AG08396 (cell line): ENCODE results near the gene PLB1.
A peak's percentile ranks its signal among the peaks of the same experiment; 100 is the strongest.
"Not testable (repeated sequence)": the region's sequence is repeated elsewhere in the genome, so short reads cannot be mapped to it uniquely, and the experiment has no call there.

Experiments
- DNase-seq: peaks from one replicate; pipeline ENCODE4 v3.0.0; 2012; ENCODE audit warnings: low spot score, mixed read lengths

PLB1 gene

GRCh38 chr2:28465148-28465885 lies 30.5 kb upstream of the PLB1 start:
- no peak for DNase-seq

GRCh38 chr2:28469304-28469703 lies 26.6 kb upstream of the PLB1 start:
- DNase-seq: peak; percentile 49

- no peak for DNase-seq
Measured at GRCh38 chr2:28469947-28470535, 25.8 kb upstream of the PLB1 start.

- no peak for DNase-seq
Measured at GRCh38 chr2:28470759-28471158, 25.1 kb upstream of the PLB1 start.

GRCh38 chr2:28471214-28471613 lies 24.6 kb upstream of the PLB1 start:
- no peak for DNase-seq

GRCh38 chr2:28471701-28472236 lies 24.1 kb upstream of the PLB1 start:
- DNase-seq: no peak

- not testable (repeated sequence) for DNase-seq
Measured at GRCh38 chr2:28472641-28473040, 23.2 kb upstream of the PLB1 start.

- no peak for DNase-seq
Measured at GRCh38 chr2:28475088-28475595, 20.7 kb upstream of the PLB1 start.

GRCh38 chr2:28477087-28477486 lies 18.8 kb upstream of the PLB1 start:
- DNase-seq: no peak

GRCh38 chr2:28477645-28478044 lies 18.2 kb upstream of the PLB1 start:
- no peak for DNase-seq

- DNase-seq: no peak
Measured at GRCh38 chr2:28480403-28481049, 15.3 kb upstream of the PLB1 start.

- no peak for DNase-seq
Measured at GRCh38 chr2:28481905-28482304, 14.0 kb upstream of the PLB1 start.

GRCh38 chr2:28484835-28485234 lies 11.0 kb upstream of the PLB1 start:
- no peak for DNase-seq

GRCh38 chr2:28486526-28486925 lies 9.3 kb upstream of the PLB1 start:
- no peak for DNase-seq

- DNase-seq: no peak
Measured at GRCh38 chr2:28487258-28487657, 8.6 kb upstream of the PLB1 start.

- no peak for DNase-seq
Measured at GRCh38 chr2:28488083-28488830, 7.6 kb upstream of the PLB1 start.

GRCh38 chr2:28488858-28489575 lies 6.8 kb upstream of the PLB1 start:
- no peak for DNase-seq

GRCh38 chr2:28490558-28490957 lies 5.3 kb upstream of the PLB1 start:
- DNase-seq: no peak

GRCh38 chr2:28492282-28492681 lies 3.6 kb upstream of the PLB1 start:
- DNase-seq: no peak

- DNase-seq: no peak
Measured at GRCh38 chr2:28493636-28494035, 2.2 kb upstream of the PLB1 start.

- no peak for DNase-seq
Measured at GRCh38 chr2:28496781-28497180, 921 bp downstream of the PLB1 start.

- no peak for DNase-seq
Measured at GRCh38 chr2:28497206-28497605, 1.3 kb downstream of the PLB1 start.
